Measurements from ENCODE around the gene NEDD4.

Gene NEDD4

DNA sequence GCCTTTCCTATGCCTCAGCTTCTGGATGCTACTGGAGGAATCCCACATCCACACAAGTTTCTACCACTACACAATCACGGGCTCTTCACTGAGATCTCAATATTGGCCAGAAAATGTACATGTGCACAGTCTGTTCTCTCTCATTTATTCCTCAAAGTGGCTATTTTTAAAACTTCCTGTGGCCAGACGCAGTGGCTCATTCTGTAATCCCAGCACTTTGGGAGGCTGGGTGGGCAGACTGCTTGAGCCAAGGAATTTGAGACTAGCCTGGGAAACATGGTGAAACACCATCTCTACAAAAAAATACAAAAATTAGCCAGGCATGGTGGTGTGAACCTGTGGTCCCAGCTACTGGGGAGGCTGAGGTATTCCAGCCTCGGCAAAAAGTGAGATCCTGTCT, 159.1 kb downstream of the NEDD4 start:
- TF ChIP-seq, protein P1, sequence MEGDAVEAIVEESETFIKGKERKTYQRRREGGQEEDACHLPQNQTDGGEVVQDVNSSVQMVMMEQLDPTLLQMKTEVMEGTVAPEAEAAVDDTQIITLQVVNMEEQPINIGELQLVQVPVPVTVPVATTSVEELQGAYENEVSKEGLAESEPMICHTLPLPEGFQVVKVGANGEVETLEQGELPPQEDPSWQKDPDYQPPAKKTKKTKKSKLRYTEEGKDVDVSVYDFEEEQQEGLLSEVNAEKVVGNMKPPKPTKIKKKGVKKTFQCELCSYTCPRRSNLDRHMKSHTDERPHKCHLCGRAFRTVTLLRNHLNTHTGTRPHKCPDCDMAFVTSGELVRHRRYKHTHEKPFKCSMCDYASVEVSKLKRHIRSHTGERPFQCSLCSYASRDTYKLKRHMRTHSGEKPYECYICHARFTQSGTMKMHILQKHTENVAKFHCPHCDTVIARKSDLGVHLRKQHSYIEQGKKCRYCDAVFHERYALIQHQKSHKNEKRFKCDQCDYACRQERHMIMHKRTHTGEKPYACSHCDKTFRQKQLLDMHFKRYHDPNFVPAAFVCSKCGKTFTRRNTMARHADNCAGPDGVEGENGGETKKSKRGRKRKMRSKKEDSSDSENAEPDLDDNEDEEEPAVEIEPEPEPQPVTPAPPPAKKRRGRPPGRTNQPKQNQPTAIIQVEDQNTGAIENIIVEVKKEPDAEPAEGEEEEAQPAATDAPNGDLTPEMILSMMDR (IDR thresholded peaks at IDR 0.05; ENCODE audit: poor library complexity, severe bottlenecking) = no peak
- no peak overlapping the region for H3K4me3 ChIP-seq (ENCODE audit: severe bottlenecking)
- no peaks in the 10 kb centered on the region for H3K9me3 ChIP-seq (ENCODE audit: severe bottlenecking)
- no peak overlapping the region for H3K27ac ChIP-seq (ENCODE audit: poor library complexity, severe bottlenecking)
- no peaks in the 10 kb centered on the region for H3K27me3 ChIP-seq (ENCODE audit: insufficient read depth, poor library complexity, severe bottlenecking)
- DNase-seq (ENCODE audit: low spot score) (no peak), ATAC-seq (ENCODE audit: low read depth) (no peak)
- peaks cover 93% of the 10 kb centered on the region for H3K36me3 ChIP-seq (ENCODE audit: low read depth)
- peaks cover 13% of the 10 kb centered on the region for H3K4me1 ChIP-seq (ENCODE audit: insufficient read depth, poor library complexity, severe bottlenecking)

DNA sequence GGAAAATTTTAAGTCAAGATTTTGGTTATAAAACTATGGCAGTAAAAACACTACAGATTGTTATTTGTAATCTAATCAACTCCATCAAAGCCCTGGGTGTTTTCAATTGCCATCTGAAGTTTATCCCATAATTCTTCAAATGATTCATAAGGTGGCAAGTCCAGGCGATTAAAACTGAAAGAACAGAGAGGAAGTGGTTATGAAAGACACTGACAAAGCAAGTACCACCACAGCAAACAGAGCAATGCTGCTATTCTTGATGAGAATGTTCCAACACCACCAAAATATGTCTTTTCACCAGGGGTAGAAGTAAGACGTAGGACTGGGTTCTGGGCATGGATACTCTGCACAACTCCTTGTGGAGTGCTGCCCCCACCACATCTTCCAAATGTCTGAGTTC, 163.6 kb downstream of the NEDD4 start:
- ATAC-seq (ENCODE audit: low read depth) = peak; percentile 68
- Histone ChIP-seq H3K4me3 (ENCODE audit: severe bottlenecking) (no peak overlapping the region), H3K27ac (ENCODE audit: poor library complexity, severe bottlenecking) (peak overlapping the region; percentile 27), H3K27me3 (ENCODE audit: insufficient read depth, poor library complexity, severe bottlenecking) (no peaks in the 10 kb centered on the region), H3K9me3 (ENCODE audit: severe bottlenecking) (no peaks in the 10 kb centered on the region), H3K4me1 (ENCODE audit: insufficient read depth, poor library complexity, severe bottlenecking) (peaks cover 14% of the 10 kb centered on the region), H3K36me3 (ENCODE audit: low read depth) (peaks cover 68% of the 10 kb centered on the region)
- no peak for DNase-seq (ENCODE audit: low spot score)
- TF ChIP-seq, protein P1 (IDR thresholded peaks at IDR 0.05; ENCODE audit: poor library complexity, severe bottlenecking) = no peak

DNA sequence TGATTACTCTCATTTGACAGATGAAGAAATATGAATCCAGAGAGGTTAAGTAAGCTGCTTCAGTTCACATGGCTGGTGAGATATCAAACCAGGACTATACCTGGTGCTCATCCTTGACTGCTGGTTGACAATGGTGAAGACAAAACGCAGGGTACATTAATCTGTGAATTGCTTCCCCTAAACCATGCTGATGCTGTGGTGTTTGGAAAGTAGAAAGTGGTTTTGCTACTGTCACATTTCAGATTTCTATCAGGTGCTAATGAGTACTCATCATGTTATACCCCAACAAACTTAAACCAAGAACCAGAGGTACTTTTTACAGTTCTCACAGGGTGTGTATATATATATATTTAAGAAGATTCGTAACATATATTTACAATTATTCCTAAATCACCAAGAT, 165.5 kb downstream of the NEDD4 start:
- TF ChIP-seq, protein P1 (IDR thresholded peaks at IDR 0.05; ENCODE audit: poor library complexity, severe bottlenecking) = no peak
- Histone ChIP-seq H3K36me3 (ENCODE audit: low read depth) (peaks cover 50% of the 10 kb centered on the region), H3K4me3 (ENCODE audit: severe bottlenecking) (no peak overlapping the region), H3K9me3 (ENCODE audit: severe bottlenecking) (no peaks in the 10 kb centered on the region), H3K4me1 (ENCODE audit: insufficient read depth, poor library complexity, severe bottlenecking) (peaks cover 14% of the 10 kb centered on the region), H3K27me3 (ENCODE audit: insufficient read depth, poor library complexity, severe bottlenecking) (no peaks in the 10 kb centered on the region), H3K27ac (ENCODE audit: poor library complexity, severe bottlenecking) (no peak overlapping the region)
- ATAC-seq (ENCODE audit: low read depth) (no peak), DNase-seq (ENCODE audit: low spot score) (no peak)

DNA sequence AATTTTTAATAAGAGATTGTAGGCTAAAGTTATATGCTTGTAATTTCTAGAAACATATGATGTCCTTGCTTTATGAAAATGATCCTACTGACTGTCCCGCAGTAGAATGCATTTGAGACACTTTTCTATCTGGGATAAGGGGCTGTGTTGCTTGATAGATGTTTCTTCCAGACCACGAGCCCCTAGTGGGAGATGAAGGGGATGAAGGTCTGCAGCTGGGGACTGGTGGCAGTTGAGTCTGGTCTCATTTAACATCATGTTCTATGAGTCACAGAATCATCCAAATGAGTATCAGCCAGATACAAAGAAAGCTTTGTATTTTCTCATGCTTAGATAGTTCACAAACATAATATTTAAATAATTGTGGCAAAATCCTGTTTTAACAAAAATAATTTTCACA, 166.2 kb downstream of the NEDD4 start:
- Histone ChIP-seq H3K4me1 (ENCODE audit: insufficient read depth, poor library complexity, severe bottlenecking) (peaks cover 14% of the 10 kb centered on the region), H3K27ac (ENCODE audit: poor library complexity, severe bottlenecking) (no peak overlapping the region), H3K9me3 (ENCODE audit: severe bottlenecking) (no peaks in the 10 kb centered on the region), H3K27me3 (ENCODE audit: insufficient read depth, poor library complexity, severe bottlenecking) (no peaks in the 10 kb centered on the region), H3K36me3 (ENCODE audit: low read depth) (peaks cover 42% of the 10 kb centered on the region), H3K4me3 (ENCODE audit: severe bottlenecking) (no peak overlapping the region)
- DNase-seq (ENCODE audit: low spot score) (no peak), ATAC-seq (ENCODE audit: low read depth) (no peak)
- TF ChIP-seq, protein P1 (IDR thresholded peaks at IDR 0.05; ENCODE audit: poor library complexity, severe bottlenecking) = no peak

DNA sequence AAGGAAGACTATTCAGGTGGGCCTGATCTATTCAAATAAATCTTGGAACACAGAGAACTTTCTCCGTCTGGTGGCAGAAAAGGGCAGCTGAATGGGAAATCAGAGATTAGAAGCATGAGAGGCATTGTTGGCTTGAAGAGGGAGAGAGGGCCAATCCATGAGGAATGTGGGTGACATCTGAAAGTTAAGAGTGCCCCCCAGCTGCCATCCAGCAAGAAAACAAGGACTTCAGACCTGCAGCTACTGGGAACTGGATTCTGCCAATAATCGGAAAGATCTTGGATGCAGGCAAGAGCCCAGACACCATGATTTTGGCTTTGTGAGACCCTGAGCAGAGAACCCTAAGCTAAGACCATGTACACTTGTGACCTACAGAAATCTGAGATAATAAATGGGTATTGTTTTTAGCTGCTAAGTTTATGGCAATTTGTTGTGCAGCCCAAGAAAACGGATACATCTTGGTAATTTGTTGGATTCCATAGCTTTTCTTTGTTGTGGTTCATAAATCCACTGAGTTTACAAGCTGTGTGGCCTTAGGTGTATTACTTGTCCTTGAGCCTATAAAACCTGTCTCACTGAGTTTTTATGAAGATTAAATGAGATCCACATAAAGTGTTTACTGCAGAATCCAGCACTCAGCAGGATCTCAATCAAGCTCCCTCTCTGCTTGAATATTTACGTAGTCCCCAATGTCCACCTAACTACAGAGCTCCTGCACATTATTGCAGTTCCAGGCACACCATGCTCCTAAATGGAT, 168.4 kb downstream of the NEDD4 start:
- no peak overlapping the region for H3K27ac ChIP-seq (ENCODE audit: poor library complexity, severe bottlenecking)
- TF ChIP-seq, protein P1 (IDR thresholded peaks at IDR 0.05; ENCODE audit: poor library complexity, severe bottlenecking) = peak; percentile 18
- DNase-seq (ENCODE audit: low spot score) (no peak), ATAC-seq (ENCODE audit: low read depth) (peak; percentile 7; the same call in 2 of the 3 replicates)
- H3K4me3 ChIP-seq (ENCODE audit: severe bottlenecking) = no peak overlapping the region
- H3K4me1 ChIP-seq (ENCODE audit: insufficient read depth, poor library complexity, severe bottlenecking) = peaks cover 8% of the 10 kb centered on the region
- no peaks in the 10 kb centered on the region for H3K27me3 ChIP-seq (ENCODE audit: insufficient read depth, poor library complexity, severe bottlenecking)
- H3K36me3 ChIP-seq (ENCODE audit: low read depth) = peaks cover 21% of the 10 kb centered on the region
- H3K9me3 ChIP-seq (ENCODE audit: severe bottlenecking) = no peaks in the 10 kb centered on the region

All from RWPE2 (cell line).